SK-N-SH treated with all-trans-retinoic acid at 6 μM for 48 hours (cell line): ENCODE data around the gene GALNT7.

Source experiments
- ATAC-seq: fragments of 200-7000 bp; cut with Tn5 transposase; 3 replicates; pipeline ENCODE4 v1.9.1; 2020; ENCODE audit warnings: mild to moderate bottlenecking, moderate library complexity
- ARNTL ChIP-seq: fragments of 450-650 bp; formaldehyde crosslinking; IDR thresholded peaks from 2 replicates; pipeline ENCODE4 v1.5.0; 2020; ENCODE audit warnings: low read depth, mild to moderate bottlenecking, moderate library complexity, borderline replicate concordance
- BACH2 ChIP-seq: fragments of 250-450 bp; sonication (Bioruptor Pico); IDR thresholded peaks from 2 replicates; pipeline ENCODE4 v1.9.0; 2021; ENCODE audit warnings: mild to moderate bottlenecking, borderline replicate concordance
- CREB5 ChIP-seq: fragments of 250-450 bp; sonication (Bioruptor Pico); IDR thresholded peaks from 2 replicates; pipeline ENCODE4 v1.5.1; 2020; ENCODE audit warnings: low read depth, mild to moderate bottlenecking, moderate library complexity
- CSDC2 ChIP-seq: fragments of 250-450 bp; sonication (Bioruptor Pico); IDR thresholded peaks from 2 replicates; pipeline ENCODE4 v1.5.0; 2020; ENCODE audit warnings: mild to moderate bottlenecking, moderate library complexity
- CSRNP3 ChIP-seq: fragments of 250-450 bp; sonication (Bioruptor Pico); IDR thresholded peaks from 2 replicates; pipeline ENCODE4 v1.5.1; 2021; ENCODE audit warnings: mild to moderate bottlenecking, moderate library complexity
- ESRRG ChIP-seq: fragments of 250-450 bp; sonication (Bioruptor Pico); IDR thresholded peaks from 2 replicates; pipeline ENCODE4 v1.6.1; 2021; ENCODE audit warnings: mild to moderate bottlenecking
- OSR1 ChIP-seq: fragments of 250-450 bp; sonication (Bioruptor Pico); IDR thresholded peaks from 2 replicates; pipeline ENCODE4 v1.8.0; 2022; ENCODE audit warnings: moderate library complexity, mild to moderate bottlenecking, inconsistent platforms
- PATZ1 ChIP-seq: fragments of 250-450 bp; sonication (Bioruptor Pico); IDR thresholded peaks from 2 replicates; pipeline ENCODE4 v1.8.0; 2020; ENCODE audit warnings: mild to moderate bottlenecking, moderate library complexity, borderline replicate concordance
- POU6F1 ChIP-seq: fragments of 250-450 bp; sonication (Bioruptor Pico); IDR thresholded peaks from 2 replicates; pipeline ENCODE4 v1.8.0; 2021; ENCODE audit warnings: low read depth, mild to moderate bottlenecking, moderate library complexity, borderline replicate concordance
- PPARA ChIP-seq: fragments of 250-450 bp; sonication (Bioruptor Pico); IDR thresholded peaks from 2 replicates; pipeline ENCODE4 v1.5.0; 2020; ENCODE audit warnings: mild to moderate bottlenecking, borderline replicate concordance
- RARB ChIP-seq: fragments of 250-450 bp; sonication (Bioruptor Pico); IDR thresholded peaks from 2 replicates; pipeline ENCODE4 v1.8.0; 2021; ENCODE audit warnings: mild to moderate bottlenecking, moderate library complexity
- TCF4 ChIP-seq: fragments of 250-450 bp; sonication (Bioruptor Pico); IDR thresholded peaks from 2 replicates; pipeline ENCODE4 v1.8.0; 2021; ENCODE audit warnings: mild to moderate bottlenecking, moderate library complexity, borderline replicate concordance
- TOX ChIP-seq: fragments of 250-450 bp; sonication (Bioruptor Pico); IDR thresholded peaks from 2 replicates; pipeline ENCODE4 v1.8.0; 2021; ENCODE audit warnings: mild to moderate bottlenecking, moderate library complexity, borderline replicate concordance
- TSHZ2 ChIP-seq: fragments of 250-450 bp; sonication (Bioruptor Pico); IDR thresholded peaks from 2 replicates; pipeline ENCODE4 v1.5.0; 2020; ENCODE audit warnings: mild to moderate bottlenecking, moderate library complexity
- ZC3H10 ChIP-seq: fragments of 250-450 bp; sonication (Bioruptor Pico); IDR thresholded peaks from 2 replicates; pipeline ENCODE4 v1.5.1; 2021; ENCODE audit warnings: mild to moderate bottlenecking, moderate library complexity
- ZFP3 ChIP-seq: fragments of 250-450 bp; sonication (Bioruptor Pico); IDR thresholded peaks from 2 replicates; pipeline ENCODE4 v1.5.0; 2020; ENCODE audit warnings: mild to moderate bottlenecking, moderate library complexity
- ZFP30 ChIP-seq: fragments of 450-650 bp; formaldehyde crosslinking; IDR thresholded peaks from 2 replicates; pipeline ENCODE4 v1.5.0; 2022; ENCODE audit warnings: mild to moderate bottlenecking, moderate library complexity
- ZNF565 ChIP-seq: fragments of 450-650 bp; formaldehyde crosslinking; conservative IDR thresholded peaks from 2 replicates; pipeline ENCODE4 v1.5.0; 2020; ENCODE audit warnings: low read depth, mild to moderate bottlenecking, moderate library complexity
- ZNF70 ChIP-seq: fragments of 450-650 bp; formaldehyde crosslinking; IDR thresholded peaks from 2 replicates; pipeline ENCODE4 v1.5.0; 2020; ENCODE audit warnings: mild to moderate bottlenecking, moderate library complexity
- ZNF8 ChIP-seq: fragments of 450-650 bp; formaldehyde crosslinking; IDR thresholded peaks from 2 replicates; pipeline ENCODE4 v1.5.0; 2020; ENCODE audit warnings: mild to moderate bottlenecking, moderate library complexity

Gene GALNT7

GRCh38 chr4:173167758-173168395 is 734 bp upstream of the GALNT7 start (continued):
- TF ChIP-seq PATZ1 (CRISPR knock-in tag) (no peak), PPARA (no peak), CREB5 (CRISPR knock-in tag) (no peak), ZFP3 (CRISPR knock-in tag) (no peak), ZNF70 (CRISPR knock-in tag) (no peak), ZC3H10 (CRISPR knock-in tag) (no peak), OSR1 (CRISPR knock-in tag) (no peak)

GRCh38 chr4:173169178-173169427 is 492 bp downstream of the GALNT7 start:
- TF ChIP-seq ZNF8 (no peak), PATZ1 (CRISPR knock-in tag) (no peak), CSDC2 (CRISPR knock-in tag) (no peak), ZFP30 (CRISPR knock-in tag) (no peak), ESRRG (no peak), POU6F1 (no peak), ZNF70 (CRISPR knock-in tag) (no peak), TOX (CRISPR knock-in tag) (no peak), TCF4 (CRISPR knock-in tag) (no peak), CSRNP3 (CRISPR knock-in tag) (no peak), ZNF565 (CRISPR knock-in tag) (no peak), ZC3H10 (CRISPR knock-in tag) (no peak), TSHZ2 (CRISPR knock-in tag) (no peak), RARB (CRISPR knock-in tag) (no peak), ZFP3 (CRISPR knock-in tag) (no peak), BACH2 (CRISPR knock-in tag) (no peak), ARNTL (CRISPR knock-in tag) (no peak), OSR1 (CRISPR knock-in tag) (no peak), PPARA (no peak)
- TF ChIP-seq, all 23 proteins: peak for 0
- ATAC-seq = no peak
